Smooth muscle cell (in vitro differentiated cells): ENCODE data around the gene AGBL2. TPM values are rescaled to one million over a fixed set of nuclear protein-coding genes. Genes with fewer than 3 reads are reported as not detected.
"Not testable (repeated sequence)": the region's sequence is repeated elsewhere in the genome, so short reads cannot be mapped to it uniquely, and the experiment has no call there.

ENCODE experiments used
- DNase-seq: peaks from one replicate; lab custom pipeline; 2025; ENCODE audit not compliant: unreplicated experiment; lab: John Stamatoyannopoulos, UW
- H2AFZ ChIP-seq: fragments of 200-600 bp; sonication (generic); 2 replicates; pipeline ENCODE4 v1.6.0; 2016; ENCODE audit warnings: antibody characterized with exemption, low read depth, mild to moderate bottlenecking
- H3F3A ChIP-seq: fragments of 200-600 bp; sonication (generic); 2 replicates; pipeline ENCODE4 v1.6.0; 2017; ENCODE audit warnings: antibody characterized with exemption, low read depth
- H3K27ac ChIP-seq: fragments of 200-600 bp; sonication (generic); 2 replicates; pipeline ENCODE4 v1.5.1; 2016; ENCODE audit warnings: low read depth, mild to moderate bottlenecking
- H3K27me3 ChIP-seq: fragments of 200-600 bp; sonication (generic); 2 replicates; pipeline ENCODE4 v1.6.1; 2016; ENCODE audit warnings: low read depth, mild to moderate bottlenecking
- H3K36me3 ChIP-seq: fragments of 200-600 bp; sonication (generic); 2 replicates; pipeline ENCODE4 v1.5.1; 2016; ENCODE audit warnings: low read depth
- H3K4me1 ChIP-seq: fragments of 200-600 bp; sonication (generic); 2 replicates; pipeline ENCODE4 v1.5.1; 2016; ENCODE audit warnings: low read depth
- H3K4me2 ChIP-seq: fragments of 200-600 bp; sonication (generic); 2 replicates; pipeline ENCODE4 v1.6.0; 2016; ENCODE audit warnings: mild to moderate bottlenecking
- H3K4me3 ChIP-seq: fragments of 200-600 bp; sonication (generic); 2 replicates; pipeline ENCODE4 v1.5.1; 2016; ENCODE audit warnings: mild to moderate bottlenecking
- H3K79me2 ChIP-seq: fragments of 200-600 bp; sonication (generic); 2 replicates; pipeline ENCODE4 v1.6.0; 2016; ENCODE audit warnings: low read depth, mild to moderate bottlenecking
- H3K9ac ChIP-seq: fragments of 200-600 bp; sonication (generic); 2 replicates; pipeline ENCODE4 v1.6.0; 2016; ENCODE audit warnings: low read depth
- H3K9me3 ChIP-seq: fragments of 200-600 bp; sonication (generic); replicated peaks from 2 replicates; pipeline ENCODE4 v1.5.1; 2016; ENCODE audit warnings: low read depth
- H4K20me1 ChIP-seq: fragments of 200-600 bp; sonication (generic); 2 replicates; pipeline ENCODE4 v1.6.0; 2016; ENCODE audit warnings: low read depth
- CTCF ChIP-seq: fragments of 200-600 bp; sonication (generic); IDR thresholded peaks from 2 replicates; pipeline ENCODE4 v1.5.1; 2017; ENCODE audit warnings: borderline replicate concordance, mild to moderate bottlenecking, antibody characterized with exemption; ENCODE audit not compliant: insufficient read depth, poor library complexity, severe bottlenecking
- WGBS: methylation state at CpG from one replicate; pipeline ENCODE4 v1.1.7; 2016; ENCODE audit warnings: low lambda C conversion rate; 5-methylcytosine and 5-hydroxymethylcytosine counted together
- polyA plus RNA-seq: library from polyadenylated mRNA; unstranded; fragments of >200 nt; fragmentation: Nextera tagmentation; extraction: Ambion mirVana; gene quantifications from 2 replicates; pipeline ENCODE4 v1.2.1, GENCODE V29; 2016
- total RNA-seq: library from RNA; depleted of rRNA; stranded (reverse); fragments of >200 nt; gene quantifications from 2 replicates; pipeline ENCODE4 v1.2.3, GENCODE V29; 2014

The AGBL2 gene
- total and polyA plus RNA-seq, 2 experiments from 2014 or later: 1.1 TPM; not detected in 1

- Histone ChIP-seq H3K27me3 (no peaks in the 10 kb centered on the region), H3K79me2 (no peaks in the 10 kb centered on the region), H4K20me1 (no peaks in the 10 kb centered on the region), H3F3A (no peaks in the 10 kb centered on the region), H3K4me2 (no peak overlapping the region), H3K9ac (no peak overlapping the region), H3K36me3 (no peaks in the 10 kb centered on the region), H3K4me1 (no peaks in the 10 kb centered on the region), H3K9me3 (no peaks in the 10 kb centered on the region), H3K4me3 (no peak overlapping the region), H2AFZ (peak overlapping the region; percentile 39), H3K27ac (no peak overlapping the region)
- no peak for DNase-seq
- TF ChIP-seq CTCF: no peak
- 87% methylated on average over 4 of the region's 4 CpGs for WGBS
These were observed 48.0 kb downstream of the AGBL2 start for GRCh38 chr11:47667135-47667534.

GRCh38 chr11:47664936-47665335, 50.2 kb downstream of the AGBL2 start:
- H4K20me1 ChIP-seq, H3K27ac ChIP-seq, H3K4me3 ChIP-seq, H3K9ac ChIP-seq, H2AFZ ChIP-seq, H3K4me1 ChIP-seq, DNase-seq, H3K4me2 ChIP-seq, H3K79me2 ChIP-seq, H3K9me3 ChIP-seq, H3K36me3 ChIP-seq, H3K27me3 ChIP-seq, H3F3A ChIP-seq: not testable (repeated sequence)
- WGBS: 95% methylated on average over 4 of the region's 4 CpGs

- Histone ChIP-seq H3K4me2 (no peak overlapping the region), H2AFZ (no peak overlapping the region), H3K9ac (no peak overlapping the region), H3K27me3 (no peaks in the 10 kb centered on the region), H3K27ac (no peak overlapping the region), H4K20me1 (no peaks in the 10 kb centered on the region), H3K4me3 (no peak overlapping the region), H3K9me3 (no peaks in the 10 kb centered on the region), H3K79me2 (no peaks in the 10 kb centered on the region), H3F3A (no peaks in the 10 kb centered on the region), H3K4me1 (no peaks in the 10 kb centered on the region), H3K36me3 (no peaks in the 10 kb centered on the region)
- TF ChIP-seq CTCF: no peak
- no peak for DNase-seq
- 92% methylated on average over 2 of the region's 2 CpGs for WGBS
These were observed 53.9 kb downstream of the AGBL2 start for GRCh38 chr11:47661245-47661644.

GRCh38 chr11:47659276-47659675, 55.9 kb downstream of the AGBL2 start:
- no peak overlapping the region for H3K27ac ChIP-seq
- no peaks in the 10 kb centered on the region for H3K79me2 ChIP-seq
- no peaks in the 10 kb centered on the region for H3K4me1 ChIP-seq
- DNase-seq: no peak
- H3K9ac ChIP-seq: no peak overlapping the region
- H3K27me3 ChIP-seq: no peaks in the 10 kb centered on the region
- 92% methylated on average over 4 of the region's 4 CpGs for WGBS
- no peaks in the 10 kb centered on the region for H3K36me3 ChIP-seq
- no peaks in the 10 kb centered on the region for H4K20me1 ChIP-seq
- H3K4me3 ChIP-seq: no peak overlapping the region
- H3F3A ChIP-seq: no peaks in the 10 kb centered on the region
- H3K9me3 ChIP-seq: no peaks in the 10 kb centered on the region
- H2AFZ ChIP-seq: no peak overlapping the region
- TF ChIP-seq CTCF: no peak
- no peak overlapping the region for H3K4me2 ChIP-seq
